NCI-H1105 treated with DMSO at 0.1 percent for 48 hours (cell line): Measurements from ENCODE around the gene HES7.
A peak's percentile ranks its signal among the peaks of the same experiment; 100 is the strongest.

ENCODE experiments used
- DNase-seq: peaks from one replicate; lab custom pipeline; 2025; lab: John Stamatoyannopoulos, UW

Gene HES7

GRCh38 chr17:8155231-8155995, 31.5 kb upstream of the HES7 start:
- DNase-seq, result no peak

GRCh38 chr17:8154608-8155155, 30.8 kb upstream of the HES7 start:
- DNase-seq, result no peak

GRCh38 chr17:8153957-8154607, 30.2 kb upstream of the HES7 start:
- DNase-seq, result peak; percentile 67

GRCh38 chr17:8153525-8153956, 29.6 kb upstream of the HES7 start:
- DNase-seq, result no peak

GRCh38 chr17:8153031-8153451, 29.1 kb upstream of the HES7 start:
- no peak for DNase-seq

GRCh38 chr17:8152112-8152775, 28.3 kb upstream of the HES7 start, which contains the start of gene PER1:
TSS of gene PER1 (minus strand) at chr17:8152404. CDS start at chr17:8150706, 1,698 bp downstream.
- DNase-seq, result peak; percentile 82

- DNase-seq, result peak; percentile 34
Measured at GRCh38 chr17:8151641-8152111, 27.8 kb upstream of the HES7 start.

GRCh38 chr17:8151120-8151640, 27.3 kb upstream of the HES7 start:
- peak; percentile 87 for DNase-seq

GRCh38 chr17:8150194-8151119, 26.6 kb upstream of the HES7 start:
- DNase-seq, result no peak

- no peak for DNase-seq
Measured at GRCh38 chr17:8149419-8150193, 25.7 kb upstream of the HES7 start.

- DNase-seq, result no peak
Measured at GRCh38 chr17:8148560-8148959, 24.7 kb upstream of the HES7 start.

GRCh38 chr17:8147805-8148404, 24.0 kb upstream of the HES7 start:
- no peak for DNase-seq

GRCh38 chr17:8147141-8147804, 23.4 kb upstream of the HES7 start:
- DNase-seq, result no peak

GRCh38 chr17:8146381-8147140, 22.7 kb upstream of the HES7 start:
- no peak for DNase-seq

- DNase-seq, result no peak
Measured at GRCh38 chr17:8145811-8146210, 21.9 kb upstream of the HES7 start.

- no peak for DNase-seq
Measured at GRCh38 chr17:8144401-8145231, 20.7 kb upstream of the HES7 start.

- DNase-seq, result no peak
Measured at GRCh38 chr17:8143581-8144400, 19.9 kb upstream of the HES7 start.
